ENCODE results near the gene NIPA2.
"Not testable (repeated sequence)": the region's sequence is repeated elsewhere in the genome, so short reads cannot be mapped to it uniquely, and the experiment has no call there.

Gene NIPA2

DNA sequence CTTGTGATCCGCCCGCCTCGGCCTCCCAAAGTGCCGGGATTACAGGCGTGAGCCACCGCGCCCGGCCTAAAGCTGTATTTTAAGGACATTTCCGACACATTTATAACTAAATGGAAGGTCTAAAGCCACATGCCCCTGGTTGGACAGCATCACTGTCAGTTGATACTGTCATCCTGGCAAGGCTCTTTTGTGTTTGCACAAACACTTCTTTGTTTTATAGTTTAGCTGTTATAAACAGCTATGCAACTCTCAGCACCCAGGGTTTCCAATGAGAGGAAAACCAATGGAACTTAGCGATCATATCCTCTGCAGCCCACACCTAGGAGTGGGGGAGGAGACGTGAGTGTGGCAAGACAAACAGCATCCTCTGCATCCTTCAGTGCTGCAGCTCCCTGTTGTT is 32.3 kb upstream of the NIPA2 start:
- H3K27me3 ChIP-seq (replicated peaks; ENCODE audit: insufficient read depth, low read length): no peaks in the 10 kb centered on the region
- no peaks in the 10 kb centered on the region for H3K36me3 ChIP-seq (replicated peaks; ENCODE audit: insufficient read depth, low read length)
- H3K79me2 ChIP-seq (ENCODE audit: low read length): peaks cover 88% of the 10 kb centered on the region
- H3K4me2 ChIP-seq (ENCODE audit: low read depth, low read length): no peak overlapping the region
- H3K9ac ChIP-seq (ENCODE audit: low read length): no peak overlapping the region
- H4K20me1 ChIP-seq (ENCODE audit: insufficient read depth, low read length): no peaks in the 10 kb centered on the region
- no peak for DNase-seq
- no peaks in the 10 kb centered on the region for H3K9me3 ChIP-seq (replicated peaks; ENCODE audit: insufficient read depth, low read length)
- TF ChIP-seq, protein P1, sequence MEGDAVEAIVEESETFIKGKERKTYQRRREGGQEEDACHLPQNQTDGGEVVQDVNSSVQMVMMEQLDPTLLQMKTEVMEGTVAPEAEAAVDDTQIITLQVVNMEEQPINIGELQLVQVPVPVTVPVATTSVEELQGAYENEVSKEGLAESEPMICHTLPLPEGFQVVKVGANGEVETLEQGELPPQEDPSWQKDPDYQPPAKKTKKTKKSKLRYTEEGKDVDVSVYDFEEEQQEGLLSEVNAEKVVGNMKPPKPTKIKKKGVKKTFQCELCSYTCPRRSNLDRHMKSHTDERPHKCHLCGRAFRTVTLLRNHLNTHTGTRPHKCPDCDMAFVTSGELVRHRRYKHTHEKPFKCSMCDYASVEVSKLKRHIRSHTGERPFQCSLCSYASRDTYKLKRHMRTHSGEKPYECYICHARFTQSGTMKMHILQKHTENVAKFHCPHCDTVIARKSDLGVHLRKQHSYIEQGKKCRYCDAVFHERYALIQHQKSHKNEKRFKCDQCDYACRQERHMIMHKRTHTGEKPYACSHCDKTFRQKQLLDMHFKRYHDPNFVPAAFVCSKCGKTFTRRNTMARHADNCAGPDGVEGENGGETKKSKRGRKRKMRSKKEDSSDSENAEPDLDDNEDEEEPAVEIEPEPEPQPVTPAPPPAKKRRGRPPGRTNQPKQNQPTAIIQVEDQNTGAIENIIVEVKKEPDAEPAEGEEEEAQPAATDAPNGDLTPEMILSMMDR (IDR thresholded peaks at IDR 0.05; ENCODE audit: low read length): no peak
- TF ChIP-seq EZH2phosphoT487 (IDR thresholded peaks at IDR 0.05; ENCODE audit: low read length): no peak
- TF ChIP-seq EZH2 (optimal IDR thresholded peaks at IDR 0.05; ENCODE audit: low read depth, low read length): no peak
- no peaks in the 10 kb centered on the region for H3K9me2 ChIP-seq (replicated peaks; ENCODE audit: insufficient read depth, low read length)
- H3K27ac ChIP-seq (ENCODE audit: low read length): no peak overlapping the region
- H3F3A ChIP-seq (ENCODE audit: insufficient read depth, low read length): no peaks in the 10 kb centered on the region
- H3K4me3 ChIP-seq (ENCODE audit: low read length): no peak overlapping the region
- H2AFZ ChIP-seq (ENCODE audit: low read length): no peak overlapping the region
- no peaks in the 10 kb centered on the region for H3K4me1 ChIP-seq (ENCODE audit: low read length)

DNA sequence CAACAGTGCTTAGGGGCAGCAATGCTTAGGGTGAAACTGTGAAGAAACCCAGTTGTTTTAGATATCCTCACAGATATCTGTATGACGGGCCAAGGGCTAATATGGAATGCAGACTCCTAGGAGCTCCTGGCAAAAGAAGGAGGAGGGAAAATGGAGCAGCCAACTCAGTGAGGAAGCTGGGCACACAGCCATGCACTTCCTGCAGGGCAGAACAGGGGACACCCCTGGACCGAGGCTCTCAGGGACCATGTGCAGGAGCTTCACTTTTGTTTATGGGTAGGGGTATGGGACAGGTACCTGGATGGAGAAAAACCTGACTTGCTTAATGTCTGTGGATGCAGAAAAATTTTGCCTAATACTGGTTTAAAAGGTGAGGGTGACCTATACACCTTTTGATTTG is 31.8 kb upstream of the NIPA2 start:
- H3K79me2 ChIP-seq (ENCODE audit: low read length): peaks cover 86% of the 10 kb centered on the region
- no peaks in the 10 kb centered on the region for H4K20me1 ChIP-seq (ENCODE audit: insufficient read depth, low read length)
- H3K27ac ChIP-seq (ENCODE audit: low read length): no peak overlapping the region
- no peaks in the 10 kb centered on the region for H3K4me1 ChIP-seq (ENCODE audit: low read length)
- no peaks in the 10 kb centered on the region for H3K9me3 ChIP-seq (replicated peaks; ENCODE audit: insufficient read depth, low read length)
- DNase-seq: no peak
- H3K4me3 ChIP-seq (ENCODE audit: low read length): no peak overlapping the region
- no peak overlapping the region for H2AFZ ChIP-seq (ENCODE audit: low read length)
- TF ChIP-seq EZH2phosphoT487 (IDR thresholded peaks at IDR 0.05; ENCODE audit: low read length): no peak
- TF ChIP-seq, protein P1 (IDR thresholded peaks at IDR 0.05; ENCODE audit: low read length): no peak
- TF ChIP-seq EZH2 (optimal IDR thresholded peaks at IDR 0.05; ENCODE audit: low read depth, low read length): no peak
- H3F3A ChIP-seq (ENCODE audit: insufficient read depth, low read length): no peaks in the 10 kb centered on the region
- no peak overlapping the region for H3K4me2 ChIP-seq (ENCODE audit: low read depth, low read length)
- no peaks in the 10 kb centered on the region for H3K9me2 ChIP-seq (replicated peaks; ENCODE audit: insufficient read depth, low read length)
- no peaks in the 10 kb centered on the region for H3K36me3 ChIP-seq (replicated peaks; ENCODE audit: insufficient read depth, low read length)
- no peak overlapping the region for H3K9ac ChIP-seq (ENCODE audit: low read length)
- H3K27me3 ChIP-seq (replicated peaks; ENCODE audit: insufficient read depth, low read length): no peaks in the 10 kb centered on the region

DNA sequence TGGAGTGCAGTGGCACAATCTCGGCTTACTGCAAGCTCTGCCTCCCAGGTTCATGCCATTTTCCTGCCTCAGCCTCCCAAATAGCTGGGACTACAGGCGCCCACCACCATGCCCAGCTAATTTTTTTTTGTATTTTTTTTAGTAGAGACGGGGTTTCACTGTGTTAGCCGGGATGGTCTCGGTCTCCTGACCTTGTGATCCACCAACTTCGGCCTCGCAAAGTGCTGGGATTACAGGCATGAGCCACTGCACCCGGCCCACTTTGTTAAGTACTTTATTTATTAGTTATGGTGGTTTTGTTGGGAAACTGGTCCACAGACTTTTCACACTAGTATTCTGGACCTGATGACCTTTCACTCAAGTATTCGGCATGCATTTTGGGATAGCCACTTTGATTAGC is 30.6 kb upstream of the NIPA2 start:
- peaks cover 80% of the 10 kb centered on the region for H3K79me2 ChIP-seq (ENCODE audit: low read length)
- H3K36me3 ChIP-seq (replicated peaks; ENCODE audit: insufficient read depth, low read length); H3K4me2 ChIP-seq (ENCODE audit: low read depth, low read length); DNase-seq; H4K20me1 ChIP-seq (ENCODE audit: insufficient read depth, low read length); H3K9me3 ChIP-seq (replicated peaks; ENCODE audit: insufficient read depth, low read length); H3K4me3 ChIP-seq (ENCODE audit: low read length); H2AFZ ChIP-seq (ENCODE audit: low read length); H3K9me2 ChIP-seq (replicated peaks; ENCODE audit: insufficient read depth, low read length); H3K27me3 ChIP-seq (replicated peaks; ENCODE audit: insufficient read depth, low read length); H3K9ac ChIP-seq (ENCODE audit: low read length); H3K4me1 ChIP-seq (ENCODE audit: low read length); H3K27ac ChIP-seq (ENCODE audit: low read length); H3F3A ChIP-seq (ENCODE audit: insufficient read depth, low read length): not testable (repeated sequence)

DNA sequence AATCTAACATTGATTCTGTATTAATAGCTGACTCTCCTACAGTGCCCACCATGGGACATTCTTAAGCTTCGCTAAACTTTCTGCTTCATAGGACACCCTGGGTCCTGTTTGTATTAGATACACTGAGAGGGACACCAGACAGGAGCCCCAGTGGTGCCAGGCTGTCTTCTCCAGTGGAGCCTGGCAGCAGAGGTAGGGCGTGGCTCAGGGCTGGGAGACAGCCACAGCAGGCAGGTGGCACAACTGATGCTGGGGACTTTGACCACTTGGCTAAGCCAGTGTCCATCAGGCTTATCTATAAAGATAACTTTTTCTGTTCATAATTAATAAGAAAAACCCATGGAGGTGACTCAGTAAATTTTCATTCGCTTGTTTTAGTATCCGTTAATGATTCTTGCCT is 30.2 kb upstream of the NIPA2 start:
- H2AFZ ChIP-seq (ENCODE audit: low read length): no peak overlapping the region
- H3F3A ChIP-seq (ENCODE audit: insufficient read depth, low read length): no peaks in the 10 kb centered on the region
- H3K79me2 ChIP-seq (ENCODE audit: low read length): peaks cover 77% of the 10 kb centered on the region
- no peaks in the 10 kb centered on the region for H3K4me1 ChIP-seq (ENCODE audit: low read length)
- no peaks in the 10 kb centered on the region for H3K36me3 ChIP-seq (replicated peaks; ENCODE audit: insufficient read depth, low read length)
- H3K4me2 ChIP-seq (ENCODE audit: low read depth, low read length): no peak overlapping the region
- no peaks in the 10 kb centered on the region for H3K9me3 ChIP-seq (replicated peaks; ENCODE audit: insufficient read depth, low read length)
- H4K20me1 ChIP-seq (ENCODE audit: insufficient read depth, low read length): no peaks in the 10 kb centered on the region
- no peak for DNase-seq
- TF ChIP-seq, protein P1 (IDR thresholded peaks at IDR 0.05; ENCODE audit: low read length): no peak
- TF ChIP-seq EZH2phosphoT487 (IDR thresholded peaks at IDR 0.05; ENCODE audit: low read length) (no peak), EZH2 (optimal IDR thresholded peaks at IDR 0.05; ENCODE audit: low read depth, low read length) (no peak)
- H3K4me3 ChIP-seq (ENCODE audit: low read length): no peak overlapping the region
- no peaks in the 10 kb centered on the region for H3K9me2 ChIP-seq (replicated peaks; ENCODE audit: insufficient read depth, low read length)
- H3K27ac ChIP-seq (ENCODE audit: low read length): no peak overlapping the region
- H3K9ac ChIP-seq (ENCODE audit: low read length): no peak overlapping the region
- H3K27me3 ChIP-seq (replicated peaks; ENCODE audit: insufficient read depth, low read length): no peaks in the 10 kb centered on the region
